Measurements from ENCODE around the gene ZNF77. TPM values are rescaled to one million over a fixed set of nuclear protein-coding genes. Genes with fewer than 3 reads are reported as not detected.
A peak's percentile ranks its signal among the peaks of the same experiment; 100 is the strongest.
"Not testable (repeated sequence)": the region's sequence is repeated elsewhere in the genome, so short reads cannot be mapped to it uniquely, and the experiment has no call there.

Gene ZNF77
- polyA plus RNA-seq, 4 donors = 6.5 to 8.1 (median 7.3) TPM

DNA sequence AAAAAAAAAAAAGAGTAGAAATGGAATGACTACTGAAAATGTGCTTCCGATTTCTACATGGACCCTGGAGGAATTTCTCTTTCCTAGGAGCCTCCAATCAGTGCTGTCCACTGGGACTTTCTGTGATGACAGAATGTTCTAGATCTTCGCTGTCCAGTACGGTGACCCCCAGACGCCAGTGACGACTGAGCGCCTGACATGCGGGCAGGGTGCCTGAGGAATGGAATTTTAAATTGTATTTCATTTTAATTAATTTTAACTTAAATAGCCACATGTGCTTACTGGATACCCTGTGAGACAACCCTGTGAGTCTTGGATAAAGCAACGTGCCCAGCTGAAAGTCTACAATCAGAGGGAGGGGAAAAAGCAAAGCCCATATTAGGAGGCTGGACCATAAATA, 28.5 kb upstream of the ZNF77 start:
- no peak for DNase-seq (ENCODE audit: low read depth in 4 of 4, low spot score in 3 of 4)

- no peak for DNase-seq (ENCODE audit: low read depth in 4 of 4, low spot score in 3 of 4)
These were observed 25.5 kb upstream of the ZNF77 start for GRCh38 chr19:2970201-2970835.

DNA sequence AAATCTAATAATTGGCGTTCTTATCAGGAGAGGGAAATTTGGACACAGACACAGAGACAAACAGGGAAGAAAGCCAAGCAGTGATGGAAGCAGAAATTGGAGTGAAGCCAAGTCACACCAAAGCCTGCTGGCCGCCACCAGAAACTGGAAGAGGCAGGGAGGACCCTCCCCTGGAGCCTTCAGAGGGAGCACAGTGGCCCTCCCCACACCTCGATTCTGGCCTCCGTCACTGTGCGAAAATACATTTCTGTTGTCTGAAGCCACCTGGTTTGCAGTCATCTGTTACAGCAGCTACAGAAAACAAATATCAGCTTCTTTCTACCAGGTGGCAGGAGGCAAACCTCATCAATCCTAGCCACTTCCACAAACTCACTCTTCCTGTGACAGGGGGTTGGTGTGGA, 24.3 kb upstream of the ZNF77 start:
- no peak for DNase-seq (ENCODE audit: low read depth in 4 of 4, low spot score in 3 of 4)

- no peak for DNase-seq (ENCODE audit: low read depth in 4 of 4, low spot score in 3 of 4)
These were observed 23.2 kb upstream of the ZNF77 start for GRCh38 chr19:2967972-2968371.

DNA sequence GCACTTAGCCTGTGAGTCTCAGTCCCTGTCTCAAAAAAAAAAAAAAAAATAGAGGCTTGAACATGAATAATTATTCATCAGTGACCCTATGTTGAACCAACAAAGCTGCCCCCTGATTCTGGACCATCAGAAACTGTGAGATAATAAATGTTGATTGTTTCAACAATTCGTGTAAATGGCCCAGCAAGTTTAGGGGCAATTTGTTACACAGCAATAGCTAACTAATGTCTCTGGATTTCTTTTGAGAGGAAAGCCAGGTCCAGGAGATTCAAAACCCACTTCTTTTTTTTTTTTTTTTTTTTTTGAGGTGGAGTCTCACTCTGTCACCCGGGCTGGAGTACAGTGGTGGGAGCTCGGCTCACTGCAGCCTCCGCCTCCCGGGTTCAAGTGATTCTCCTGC, 20.1 kb upstream of the ZNF77 start:
- no peak for DNase-seq (ENCODE audit: low read depth in 4 of 4, low spot score in 3 of 4)

- not testable (repeated sequence) for DNase-seq (ENCODE audit: low read depth in 4 of 4, low spot score in 3 of 4)
These were observed 18.9 kb upstream of the ZNF77 start for GRCh38 chr19:2963631-2964030.

GRCh38 chr19:2963122-2963521, 18.4 kb upstream of the ZNF77 start:
- no peak for DNase-seq (ENCODE audit: low read depth in 4 of 4, low spot score in 3 of 4)

- DNase-seq (ENCODE audit: low read depth in 4 of 4, low spot score in 3 of 4) = peak in 1 of 4 donors; percentile 75
These were observed 17.4 kb upstream of the ZNF77 start for GRCh38 chr19:2962018-2962670.

- no peak for DNase-seq (ENCODE audit: low read depth in 4 of 4, low spot score in 3 of 4)
These were observed 15.3 kb upstream of the ZNF77 start for GRCh38 chr19:2960120-2960519.

- no peak for DNase-seq (ENCODE audit: low read depth in 4 of 4, low spot score in 3 of 4)
These were observed 12.4 kb upstream of the ZNF77 start for GRCh38 chr19:2957160-2957559.

DNA sequence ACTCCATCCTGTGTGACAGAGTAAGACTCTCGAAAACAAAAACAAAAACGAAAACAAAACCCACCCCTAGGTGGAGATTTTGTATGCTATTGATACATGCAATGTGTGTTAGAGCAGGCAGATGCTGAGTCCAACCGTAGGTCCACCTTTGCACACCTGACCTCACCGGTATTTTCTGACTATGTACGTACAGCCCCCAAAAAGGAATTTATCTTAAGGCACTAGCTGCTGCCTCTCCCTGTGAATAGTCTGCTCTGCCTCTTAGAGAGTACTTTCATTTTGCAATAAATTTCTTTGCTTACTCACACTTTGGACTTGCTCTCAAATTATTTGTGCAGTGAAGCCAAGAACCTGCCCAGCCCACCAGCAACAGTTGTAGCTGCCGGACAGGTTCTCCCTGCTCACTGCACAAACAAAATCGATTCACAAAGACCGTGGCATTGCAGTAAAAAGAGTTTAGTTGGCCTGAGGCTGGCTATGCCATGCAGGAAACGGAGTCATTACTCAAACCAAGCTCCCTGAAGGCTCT, 8.2 kb upstream of the ZNF77 start:
- DNase-seq (ENCODE audit: low read depth in 4 of 4, low spot score in 3 of 4) = peak in 1 of 4 donors; percentile 45

- peak; percentile 99 to 100 (median 99) for DNase-seq (ENCODE audit: low read depth in 4 of 4, low spot score in 3 of 4)
These were observed 5.7 kb upstream of the ZNF77 start for GRCh38 chr19:2950286-2951124.

DNA sequence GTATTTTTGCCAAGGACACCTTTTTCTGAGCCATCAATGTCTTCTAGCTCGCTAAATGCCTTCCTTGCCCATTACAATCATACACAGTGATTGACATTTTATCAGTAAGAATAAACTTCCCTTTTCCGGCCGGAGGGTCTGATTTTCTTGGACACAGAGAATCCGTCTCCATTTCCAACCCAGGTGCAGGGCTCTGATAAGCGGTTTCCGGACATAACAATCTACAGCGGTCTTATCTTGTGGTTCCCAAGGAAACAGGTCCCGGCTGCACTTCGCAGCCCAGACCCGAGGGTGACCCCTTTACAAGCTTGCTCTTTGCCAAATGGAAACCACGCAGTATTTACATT, 5.1 kb upstream of the ZNF77 start:
- DNase-seq (ENCODE audit: low read depth in 4 of 4, low spot score in 3 of 4) = no peak

- DNase-seq (ENCODE audit: low read depth in 4 of 4, low spot score in 3 of 4) = no peak
These were observed 909 bp upstream of the ZNF77 start for GRCh38 chr19:2945575-2946184.

- no peak for DNase-seq (ENCODE audit: low read depth in 4 of 4, low spot score in 3 of 4)
These were observed 382 bp downstream of the ZNF77 start for GRCh38 chr19:2944403-2944774.

DNA sequence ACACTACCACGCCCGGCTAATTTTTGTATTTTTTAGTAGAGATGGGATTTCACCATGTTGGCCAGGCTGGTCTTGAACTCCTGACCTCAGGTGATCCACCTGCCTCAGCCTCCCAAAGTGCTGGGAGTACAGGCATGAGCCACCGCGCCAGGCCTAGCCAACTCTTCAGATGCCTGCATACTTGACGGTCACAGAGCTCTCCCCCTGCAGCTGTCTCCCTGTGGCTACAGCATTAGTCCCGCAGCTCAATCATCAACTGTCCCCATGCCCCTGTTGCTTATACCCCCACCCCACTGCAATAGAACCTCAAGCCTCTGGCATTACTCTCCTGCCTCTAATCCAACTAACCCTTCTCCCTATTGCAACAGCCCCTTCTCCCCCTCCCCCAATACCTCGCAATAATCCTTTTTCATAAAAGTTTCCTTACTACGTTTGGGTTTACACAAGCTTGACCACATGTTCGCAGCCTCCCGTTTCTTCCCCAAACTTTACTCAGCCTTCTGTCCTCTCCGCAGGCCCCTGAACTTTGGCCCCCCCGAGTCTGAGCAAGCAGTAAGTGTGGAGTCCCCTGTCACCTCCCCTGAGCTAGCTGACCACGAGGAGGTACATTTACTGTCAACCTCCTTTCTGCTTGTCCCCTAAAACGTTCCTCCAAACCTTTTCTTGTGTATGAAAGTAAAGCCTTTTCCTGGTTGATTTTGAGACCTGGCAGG, 1.7 kb downstream of the ZNF77 start:
- no peak for DNase-seq (ENCODE audit: low read depth in 4 of 4, low spot score in 3 of 4)

DNA sequence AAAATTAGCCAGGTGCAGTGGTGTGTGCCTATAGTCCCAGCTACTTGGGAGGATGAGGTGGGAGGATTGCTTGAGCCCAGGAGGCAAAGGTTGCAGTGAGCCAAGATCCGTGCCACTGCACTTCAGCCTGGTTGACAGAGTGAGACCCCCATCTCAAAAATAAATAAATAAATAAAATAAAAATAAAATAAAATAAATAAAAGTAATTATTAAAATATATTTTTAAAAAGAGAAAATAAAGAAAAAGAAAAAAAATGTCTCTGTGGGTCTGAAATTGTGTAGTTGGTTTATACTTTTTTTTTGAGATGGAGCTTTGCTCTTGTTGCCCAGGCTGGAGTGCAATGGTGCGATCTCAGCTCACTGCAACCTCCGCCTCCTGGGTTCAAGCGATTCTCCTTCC, 8.9 kb downstream of the ZNF77 start:
- DNase-seq (ENCODE audit: low read depth in 4 of 4, low spot score in 3 of 4) = not testable (repeated sequence)

DNA sequence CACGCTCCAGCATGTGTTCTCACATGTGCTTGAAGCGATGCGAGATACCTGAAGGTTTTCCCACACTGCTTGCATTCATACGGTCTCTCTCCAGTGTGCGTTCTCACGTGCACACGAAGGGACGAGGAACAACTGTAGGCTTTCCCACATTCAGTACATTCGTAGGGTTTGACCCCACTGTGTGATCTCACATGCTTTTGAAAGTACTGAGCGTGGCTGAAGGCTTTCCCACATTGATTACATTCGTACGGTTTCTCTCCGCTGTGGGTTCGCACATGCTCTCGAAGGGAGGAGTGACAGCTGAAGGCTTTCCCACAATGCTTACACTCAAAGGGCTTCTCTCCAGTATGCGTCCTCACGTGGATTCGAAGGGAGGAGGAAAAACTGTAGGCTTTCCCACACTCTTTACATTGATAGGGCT, 11.3 kb downstream of the ZNF77 start:
- DNase-seq (ENCODE audit: low read depth in 4 of 4, low spot score in 3 of 4) = no peak

DNA sequence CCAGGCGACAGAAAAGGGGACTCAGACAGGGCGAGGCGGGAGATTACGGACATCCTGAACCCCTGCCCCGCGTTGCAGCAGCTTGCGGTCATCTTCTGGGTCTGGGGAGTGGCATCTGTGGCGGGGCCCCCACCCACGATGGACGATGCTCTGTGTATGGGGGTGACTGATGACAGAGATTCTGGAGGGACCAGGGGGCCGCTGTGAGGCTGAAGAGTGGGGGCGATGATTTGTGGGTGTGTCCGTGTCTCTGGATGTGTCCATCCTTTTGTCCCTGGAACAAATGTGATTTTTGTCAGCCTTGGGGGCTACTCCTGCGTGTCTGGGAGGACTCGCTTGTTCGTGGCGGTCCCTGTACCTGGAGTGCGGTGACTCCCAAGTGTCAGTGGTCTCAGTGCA, 17.7 kb downstream of the ZNF77 start:
- DNase-seq (ENCODE audit: low read depth in 4 of 4, low spot score in 3 of 4) = no peak

- DNase-seq (ENCODE audit: low read depth in 4 of 4, low spot score in 3 of 4) = no peak
These were observed 18.3 kb downstream of the ZNF77 start for GRCh38 chr19:2926341-2927031.
